Loucy (cell line): ENCODE results near the gene C15orf39.

ENCODE experiments used
- H2AFZ ChIP-seq: fragments of 200-600 bp; sonication (generic); 2 replicates; pipeline ENCODE4 v1.6.0; 2016; ENCODE audit warnings: antibody characterized with exemption, mild to moderate bottlenecking, low read length, moderate library complexity
- H3F3A ChIP-seq: fragments of 200-600 bp; 2 replicates; pipeline ENCODE4 v1.6.0; 2016; ENCODE audit warnings: antibody characterized with exemption, low read depth, mild to moderate bottlenecking
- H3K27me3 ChIP-seq: fragments of 200-600 bp; sonication (generic); 2 replicates; pipeline ENCODE4 v1.6.1; 2014; ENCODE audit warnings: low read length, mild to moderate bottlenecking; ENCODE audit not compliant: insufficient read depth, poor library complexity, severe bottlenecking
- H3K36me3 ChIP-seq: fragments of 200-600 bp; sonication (generic); 2 replicates; pipeline ENCODE4 v1.6.1; 2016; ENCODE audit warnings: low read length; ENCODE audit not compliant: insufficient read depth
- H3K4me1 ChIP-seq: fragments of 200-600 bp; sonication (generic); 2 replicates; pipeline ENCODE4 v1.5.1; 2014; ENCODE audit warnings: low read length, mild to moderate bottlenecking; ENCODE audit not compliant: insufficient read depth, poor library complexity, severe bottlenecking
- H3K4me2 ChIP-seq: fragments of 200-600 bp; sonication (generic); 2 replicates; pipeline ENCODE4 v1.6.0; 2014; ENCODE audit warnings: antibody characterized with exemption, low read length, low read depth, mild to moderate bottlenecking; ENCODE audit not compliant: poor library complexity, severe bottlenecking
- H3K4me3 ChIP-seq: fragments of 200-600 bp; sonication (generic); 2 replicates; pipeline ENCODE4 v1.5.1; 2014; ENCODE audit warnings: low read length, mild to moderate bottlenecking, mixed read lengths; ENCODE audit not compliant: poor library complexity, severe bottlenecking
- H3K79me2 ChIP-seq: fragments of 200-600 bp; sonication (generic); 2 replicates; pipeline ENCODE4 v1.6.1; 2014; ENCODE audit warnings: low read length; ENCODE audit not compliant: insufficient read depth
- H3K9ac ChIP-seq: fragments of 200-600 bp; sonication (generic); 2 replicates; pipeline ENCODE4 v1.6.0; 2014; ENCODE audit warnings: mild to moderate bottlenecking, low read depth, low read length, moderate library complexity; ENCODE audit not compliant: poor library complexity, severe bottlenecking
- H3K9me2 ChIP-seq: fragments of 200-600 bp; sonication (generic); replicated peaks from 2 replicates; pipeline ENCODE4 v1.6.1; 2016; ENCODE audit warnings: low read depth, low read length, mixed read lengths
- H3K9me3 ChIP-seq: fragments of 200-600 bp; sonication (generic); 2 replicates; pipeline ENCODE4 v1.6.1; 2014; ENCODE audit warnings: mild to moderate bottlenecking, antibody characterized with exemption, low read length, low read depth; ENCODE audit not compliant: insufficient read depth
- H4K20me1 ChIP-seq: fragments of 200-600 bp; sonication (generic); 2 replicates; pipeline ENCODE4 v1.6.0; 2014; ENCODE audit warnings: antibody characterized with exemption, low read length, mild to moderate bottlenecking; ENCODE audit not compliant: insufficient read depth, poor library complexity, severe bottlenecking
- EZH2phosphoT487 ChIP-seq: fragments of 200-600 bp; IDR thresholded peaks from 2 replicates; pipeline ENCODE4 v1.6.1; 2018; ENCODE audit warnings: antibody characterized with exemption, mild to moderate bottlenecking, moderate library complexity, borderline replicate concordance
- TF ChIP-seq, protein P1 (sequence below): fragments of 200-600 bp; sonication (generic); conservative IDR thresholded peaks from 2 replicates; pipeline ENCODE4 v1.5.1; 2014; ENCODE audit warnings: mild to moderate bottlenecking, antibody characterized with exemption, low read length

C15orf39 gene

DNA sequence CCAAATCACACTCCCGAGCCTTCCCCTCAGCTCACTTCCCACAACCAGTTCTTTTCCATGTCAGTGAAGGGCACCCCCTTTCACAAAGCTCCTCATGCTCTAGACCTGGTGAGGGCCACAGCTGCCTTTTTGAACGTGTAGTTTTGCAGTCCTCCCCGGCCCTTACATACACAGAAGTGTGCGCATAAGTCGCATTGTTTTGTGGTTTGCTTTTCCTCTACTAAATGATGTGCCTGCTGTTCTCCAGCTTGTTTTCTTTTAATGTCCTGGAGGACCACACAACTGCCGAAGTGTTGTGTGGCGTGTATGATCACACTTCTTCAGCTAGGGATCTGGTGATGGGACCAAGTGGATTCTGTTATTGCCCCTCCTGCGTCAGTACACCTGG is 7.6 kb downstream of the C15orf39 start:
- Histone ChIP-seq H3K79me2 (peaks cover 100% of the 10 kb centered on the region), H3K9ac (peak overlapping the region; percentile 30), H3K36me3 (peaks cover 87% of the 10 kb centered on the region), H3K9me2 (no peaks in the 10 kb centered on the region), H3K9me3 (no peaks in the 10 kb centered on the region), H3K4me1 (peaks cover 49% of the 10 kb centered on the region), H4K20me1 (peaks cover 98% of the 10 kb centered on the region), H3F3A (no peaks in the 10 kb centered on the region), H3K4me3 (peak overlapping the region; percentile 66), H3K4me2 (peak overlapping the region; percentile 79), H3K27me3 (no peaks in the 10 kb centered on the region), H2AFZ (no peak overlapping the region)
- no peak for TF ChIP-seq EZH2phosphoT487
- TF ChIP-seq, protein P1, sequence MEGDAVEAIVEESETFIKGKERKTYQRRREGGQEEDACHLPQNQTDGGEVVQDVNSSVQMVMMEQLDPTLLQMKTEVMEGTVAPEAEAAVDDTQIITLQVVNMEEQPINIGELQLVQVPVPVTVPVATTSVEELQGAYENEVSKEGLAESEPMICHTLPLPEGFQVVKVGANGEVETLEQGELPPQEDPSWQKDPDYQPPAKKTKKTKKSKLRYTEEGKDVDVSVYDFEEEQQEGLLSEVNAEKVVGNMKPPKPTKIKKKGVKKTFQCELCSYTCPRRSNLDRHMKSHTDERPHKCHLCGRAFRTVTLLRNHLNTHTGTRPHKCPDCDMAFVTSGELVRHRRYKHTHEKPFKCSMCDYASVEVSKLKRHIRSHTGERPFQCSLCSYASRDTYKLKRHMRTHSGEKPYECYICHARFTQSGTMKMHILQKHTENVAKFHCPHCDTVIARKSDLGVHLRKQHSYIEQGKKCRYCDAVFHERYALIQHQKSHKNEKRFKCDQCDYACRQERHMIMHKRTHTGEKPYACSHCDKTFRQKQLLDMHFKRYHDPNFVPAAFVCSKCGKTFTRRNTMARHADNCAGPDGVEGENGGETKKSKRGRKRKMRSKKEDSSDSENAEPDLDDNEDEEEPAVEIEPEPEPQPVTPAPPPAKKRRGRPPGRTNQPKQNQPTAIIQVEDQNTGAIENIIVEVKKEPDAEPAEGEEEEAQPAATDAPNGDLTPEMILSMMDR, result no peak

DNA sequence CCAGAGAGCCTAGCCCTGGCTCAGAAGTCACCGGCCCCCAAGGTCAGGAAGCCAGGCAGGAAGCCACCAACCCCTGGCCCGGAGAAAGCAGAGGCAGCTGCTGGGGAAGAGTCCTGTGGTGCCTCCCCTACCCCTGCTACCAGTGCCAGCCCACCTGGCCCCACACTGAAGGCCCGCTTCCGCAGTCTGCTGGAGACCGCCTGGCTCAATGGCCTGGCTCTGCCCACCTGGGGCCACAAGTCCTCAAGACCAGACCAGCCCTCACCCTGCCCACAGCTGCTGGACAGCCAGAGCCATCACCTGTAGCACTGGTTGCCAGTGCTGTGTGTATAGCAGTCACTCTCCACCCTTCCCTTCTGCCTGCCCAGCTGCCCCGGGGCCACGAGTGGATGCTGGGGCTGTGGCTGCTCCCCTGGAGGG is 9.1 kb downstream of the C15orf39 start:
- H3K9ac ChIP-seq, result peak overlapping the region; percentile 30
- peaks cover 44% of the 10 kb centered on the region for H3K4me1 ChIP-seq
- peak overlapping the region; percentile 66 for H3K4me3 ChIP-seq
- H3K36me3 ChIP-seq, result peaks cover 84% of the 10 kb centered on the region
- peaks cover 98% of the 10 kb centered on the region for H4K20me1 ChIP-seq
- no peaks in the 10 kb centered on the region for H3K9me2 ChIP-seq
- H3F3A ChIP-seq, result no peaks in the 10 kb centered on the region
- no peaks in the 10 kb centered on the region for H3K27me3 ChIP-seq
- no peaks in the 10 kb centered on the region for H3K9me3 ChIP-seq
- H3K79me2 ChIP-seq, result peaks cover 86% of the 10 kb centered on the region
- H3K4me2 ChIP-seq, result peak overlapping the region; percentile 79
- TF ChIP-seq, protein P1, result no peak
- TF ChIP-seq EZH2phosphoT487, result no peak
- no peak overlapping the region for H2AFZ ChIP-seq

DNA sequence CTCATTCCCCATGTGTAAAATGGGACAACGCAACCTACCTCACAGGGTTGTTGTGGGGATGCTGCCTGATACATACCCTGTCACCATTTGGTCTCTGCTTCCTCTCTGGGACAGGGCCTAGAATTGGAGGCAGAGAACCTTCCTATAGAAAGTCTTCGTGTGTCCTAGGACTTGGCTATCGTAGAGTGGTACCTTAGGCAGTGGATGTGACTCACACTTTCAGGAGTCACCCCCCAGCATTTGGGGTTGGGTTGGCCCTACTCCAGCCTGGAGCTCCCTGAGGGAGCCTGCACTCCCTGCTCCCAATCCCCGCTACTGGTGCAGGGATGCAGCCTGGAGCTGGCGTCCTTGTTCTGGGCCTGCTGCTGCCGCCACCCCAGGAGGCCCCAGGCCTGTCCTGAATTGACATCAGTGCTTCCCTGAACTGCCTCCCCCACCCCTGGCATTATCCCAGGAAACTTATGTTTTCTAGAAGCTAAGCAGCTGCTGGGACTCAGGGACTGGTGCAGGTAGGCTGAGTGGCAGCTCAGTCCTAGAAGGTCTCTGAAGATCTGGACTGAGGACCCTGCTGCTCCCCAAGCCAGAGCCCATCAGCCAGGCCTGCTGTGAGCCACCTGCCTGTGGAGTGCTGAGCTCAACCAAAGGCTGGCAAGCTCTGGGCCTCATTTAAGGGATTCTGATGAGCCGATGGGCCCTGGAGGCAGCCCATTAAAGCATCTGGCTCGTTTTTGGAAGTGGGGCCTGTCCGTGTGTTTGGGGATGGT is 9.9 kb downstream of the C15orf39 start:
- H3K79me2 ChIP-seq, result peaks cover 78% of the 10 kb centered on the region
- no peaks in the 10 kb centered on the region for H3K9me2 ChIP-seq
- H3K4me2 ChIP-seq, result peak overlapping the region; percentile 79
- H3K36me3 ChIP-seq, result peaks cover 76% of the 10 kb centered on the region
- peaks cover 92% of the 10 kb centered on the region for H4K20me1 ChIP-seq
- no peaks in the 10 kb centered on the region for H3F3A ChIP-seq
- H3K4me3 ChIP-seq, result peak overlapping the region; percentile 66
- H2AFZ ChIP-seq, result no peak overlapping the region
- no peaks in the 10 kb centered on the region for H3K9me3 ChIP-seq
- H3K9ac ChIP-seq, result no peak overlapping the region
- TF ChIP-seq, protein P1, result no peak
- TF ChIP-seq EZH2phosphoT487, result no peak
- peaks cover 43% of the 10 kb centered on the region for H3K4me1 ChIP-seq
- H3K27me3 ChIP-seq, result no peaks in the 10 kb centered on the region
